NCI-H345 treated with DMSO at 0.1 percent for 48 hours (cell line): Measurements from ENCODE around the gene PHLDB2.

ENCODE experiments used
- DNase-seq: peaks from one replicate; lab custom pipeline; 2025; ENCODE audit not compliant: unreplicated experiment; lab: John Stamatoyannopoulos, UW

PHLDB2 gene

DNA sequence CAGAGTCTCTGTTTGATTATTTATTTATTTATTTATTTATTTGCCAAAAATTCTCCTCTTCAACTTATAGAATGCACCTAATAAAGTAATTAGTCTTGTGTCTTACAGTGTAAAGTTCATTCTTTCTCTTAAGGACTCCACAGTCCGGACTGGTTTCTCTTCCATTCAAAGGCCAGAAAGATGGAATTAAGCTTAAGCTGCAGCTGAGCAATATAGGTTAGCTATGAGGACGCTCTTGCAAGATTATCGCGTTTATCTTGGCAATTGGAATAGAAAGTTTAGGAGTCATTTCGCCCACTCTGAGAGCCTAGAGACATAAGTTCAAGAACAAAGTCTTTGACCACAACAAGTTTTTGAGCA, 154.7 kb downstream of the PHLDB2 start:
- DNase-seq = no peak

DNA sequence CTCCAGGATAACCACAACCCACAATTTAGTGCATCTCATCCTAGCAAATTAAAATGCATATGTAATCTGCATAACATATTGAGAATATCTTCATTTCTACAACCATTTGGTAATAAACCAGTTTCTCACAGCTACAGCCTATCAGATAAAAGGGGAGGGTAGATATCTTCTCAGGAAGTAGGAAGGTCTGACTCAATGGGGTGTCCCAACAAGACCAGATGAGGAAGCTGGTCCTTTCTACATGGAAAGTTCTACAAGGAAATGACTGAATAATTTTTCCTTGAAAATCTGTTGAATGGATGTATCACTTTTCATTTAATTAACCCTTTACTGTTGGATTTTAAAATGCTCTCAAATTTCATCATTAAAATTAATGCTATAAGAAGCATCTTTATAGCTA, 158.0 kb downstream of the PHLDB2 start:
- DNase-seq = no peak

DNA sequence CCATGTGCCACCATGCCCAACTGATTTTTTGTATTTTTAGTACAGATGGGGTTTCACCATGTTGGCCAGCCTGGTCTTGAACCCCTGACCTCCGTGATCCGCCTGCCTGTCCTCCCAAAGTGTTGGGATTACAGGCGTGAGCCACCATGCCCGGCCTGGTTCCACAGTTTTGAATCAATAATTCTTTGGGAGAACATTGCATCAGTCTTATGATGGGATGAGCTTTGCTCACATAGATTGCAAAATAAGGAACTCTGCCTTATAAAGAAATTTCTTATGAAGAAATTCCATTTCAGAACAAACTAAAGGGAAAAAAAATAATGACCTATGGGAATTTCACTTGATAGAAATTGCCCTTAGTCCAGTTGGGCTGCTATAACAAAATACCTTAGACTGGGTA, 159.6 kb downstream of the PHLDB2 start:
- DNase-seq = no peak

DNA sequence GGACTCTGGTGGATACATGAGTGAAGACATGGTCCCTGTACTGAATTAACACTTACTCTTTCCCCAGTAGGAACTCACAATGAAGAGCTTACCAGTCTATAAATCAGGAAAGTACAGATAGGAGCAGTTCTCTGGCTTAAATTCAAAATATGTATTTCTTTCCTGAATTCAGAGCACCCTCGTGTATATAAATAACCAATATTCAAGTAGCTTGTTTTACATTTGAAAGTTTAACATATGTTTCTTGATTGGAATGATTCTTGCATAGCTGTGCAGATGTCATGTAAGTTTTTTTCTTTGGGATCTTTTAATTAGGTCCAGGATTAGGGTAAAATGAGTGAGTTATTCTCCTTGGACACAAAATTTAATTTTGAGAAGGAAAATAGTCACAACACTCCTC, 160.7 kb downstream of the PHLDB2 start:
- no peak for DNase-seq

DNA sequence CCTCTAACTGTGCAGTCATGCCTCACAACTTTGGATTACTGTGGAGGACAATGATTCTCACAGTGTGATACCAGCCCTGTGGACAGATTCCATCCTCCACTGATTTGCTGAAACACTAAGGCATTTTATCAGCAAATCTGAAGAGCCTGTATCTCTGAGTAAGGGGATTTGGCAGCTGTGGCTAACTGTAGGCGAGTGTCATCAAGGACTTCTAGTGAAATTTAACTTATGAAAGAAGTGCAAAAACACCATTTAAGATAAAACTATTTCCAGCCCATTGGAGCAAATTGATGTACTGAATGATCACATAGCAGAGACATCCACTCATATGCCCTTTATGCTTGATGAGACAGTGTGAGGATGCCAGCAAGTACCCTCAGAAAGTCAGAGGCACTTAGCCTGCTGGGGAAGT, 161.6 kb downstream of the PHLDB2 start:
- no peak for DNase-seq
